Spinal cord (tissue), 10 donors: ENCODE results near the gene ELP4. TPM values are rescaled to one million over a fixed set of nuclear protein-coding genes. Genes with fewer than 3 reads are reported as not detected.

Source experiments
- DNase-seq, 6 donors: peaks; one replicate each; pipeline versions ENCODE4 v3.0.0 to v3.0.0-alpha.2; 2013 to 2015; ENCODE audit warnings: low spot score in 6 of 6, low read depth in 4 of 6
- H3K27ac ChIP-seq: one replicate; pipeline ENCODE4 v1.5.1; 2013; ENCODE audit warnings: low read depth, low read length, control low read depth
- H3K27me3 ChIP-seq: one replicate; pipeline ENCODE4 v1.6.1; 2013; ENCODE audit warnings: low read length; ENCODE audit not compliant: control insufficient read depth, insufficient read depth
- H3K36me3 ChIP-seq: one replicate; pipeline ENCODE4 v1.6.1; 2013; ENCODE audit warnings: low read length; ENCODE audit not compliant: control insufficient read depth, insufficient read depth
- H3K4me1 ChIP-seq: one replicate; pipeline ENCODE4 v1.6.1; 2013; ENCODE audit warnings: low read length; ENCODE audit not compliant: control insufficient read depth, insufficient read depth
- H3K4me3 ChIP-seq: one replicate; pipeline ENCODE4 v1.5.1; 2013; ENCODE audit warnings: low read depth, low read length, control low read depth
- H3K9me3 ChIP-seq: one replicate; pipeline ENCODE4 v1.6.1; 2013; ENCODE audit warnings: low read length; ENCODE audit not compliant: control insufficient read depth, insufficient read depth
- WGBS: methylation state at CpG from one replicate; pipeline ENCODE4 v1.1.5; 2013; ENCODE audit warnings: missing lambda C conversion rate; ENCODE audit not compliant: insufficient coverage; 5-methylcytosine and 5-hydroxymethylcytosine counted together
- long read RNA-seq, 4 donors: transcript quantifications; one replicate each; lab custom pipeline, GENCODE V29; 2026
- polyA plus RNA-seq, 2 donors: library from polyadenylated mRNA; unstranded; fragments of 120-200 nt; gene quantifications; one replicate each; pipeline ENCODE4 v1.2.1, GENCODE V29; 2013; ENCODE audit not compliant: insufficient read length in 2 of 2
- total RNA-seq, 2 donors: library from RNA; depleted of rRNA in 1 of 2; stranded (reverse); fragments of 120-200 nt in 1 of 2; fragments of >200 nt in 1 of 2; gene quantifications; one replicate each; pipeline versions ENCODE4 v1.2.3 to v1.2.4, GENCODE V29; 2013 to 2014
- donor health status: healthy.

The ELP4 gene
- 10 to 100 TPM; 35.7 to 57.7 TPM for total RNA-seq
- polyA plus RNA-seq = 10 to 100 TPM; 24.8 to 36.6 TPM
- long read RNA-seq, donor 1, full-length matches to known transcripts = 8 of 8 reads
- long read RNA-seq, donor 1, partial matches to known transcripts = 0 of 8 reads
- long read RNA-seq, donor 1, other reads (novel, unspliced or antisense) = 0 of 8 reads
- long read RNA-seq, donor 2, full-length matches to known transcripts = 9 of 9 reads
- long read RNA-seq, donor 2, partial matches to known transcripts = 0 of 9 reads
- long read RNA-seq, donor 2, other reads (novel, unspliced or antisense) = 0 of 9 reads
- long read RNA-seq, donor 3, full-length matches to known transcripts = 5 of 5 reads
- long read RNA-seq, donor 3, partial matches to known transcripts = 0 of 5 reads
- long read RNA-seq, donor 3, other reads (novel, unspliced or antisense) = 0 of 5 reads
- long read RNA-seq, donor 4, full-length matches to known transcripts = 8 of 20 reads
- long read RNA-seq, donor 4, partial matches to known transcripts = 12 of 20 reads
- long read RNA-seq, donor 4, other reads (novel, unspliced or antisense) = 0 of 20 reads

GRCh38 chr11:31509429-31510345, at the start of gene ELP4, which contains the start of gene IMMP1L:
TSS of gene ELP4 (plus strand) at chr11:31509767. CDS start at chr11:31509785, 18 bp downstream.
TSS of gene IMMP1L (minus strand) at chr11:31509622. CDS start at chr11:31463276, 46,346 bp downstream.
- 0% methylated on average over 37 of the region's 47 CpGs for WGBS
- Histone ChIP-seq H3K4me3 (peak within 1 kb of the TSS; percentile 98), H3K36me3 (no peaks in the 10 kb centered on the region), H3K27ac (peak within 1 kb of the TSS; percentile 96), H3K9me3 (no peaks in the 10 kb centered on the region), H3K27me3 (no peaks in the 10 kb centered on the region), H3K4me1 (no peaks in the 10 kb centered on the region)
- peak; percentile 97 to 100 (median 98) for DNase-seq

- 100% methylated on average over 2 of the region's 3 CpGs for whole genome bisulfite sequencing
- H3K9me3 ChIP-seq = peaks cover 9% of the 10 kb centered on the region
- no peaks in the 10 kb centered on the region for H3K36me3 ChIP-seq
- H3K4me1 ChIP-seq = no peaks in the 10 kb centered on the region
- no peak overlapping the region for H3K27ac ChIP-seq
- no peaks in the 10 kb centered on the region for H3K27me3 ChIP-seq
- no peak for DNase-seq
- no peak overlapping the region for H3K4me3 ChIP-seq
Observed at GRCh38 chr11:31464436-31464835, 45.1 kb upstream of the ELP4 start.

GRCh38 chr11:31474083-31474482, 35.5 kb upstream of the ELP4 start:
- Histone ChIP-seq H3K27me3 (no peaks in the 10 kb centered on the region), H3K4me3 (no peak overlapping the region), H3K27ac (no peak overlapping the region), H3K9me3 (peaks cover 3% of the 10 kb centered on the region), H3K4me1 (no peaks in the 10 kb centered on the region), H3K36me3 (peaks cover 2% of the 10 kb centered on the region)
- DNase-seq = no peak

- no peaks in the 10 kb centered on the region for H3K4me1 ChIP-seq
- DNase-seq = peak in 2 of 6 donors; percentile 17 to 42
- no peak overlapping the region for H3K27ac ChIP-seq
- no peak overlapping the region for H3K4me3 ChIP-seq
- H3K36me3 ChIP-seq = peaks cover 2% of the 10 kb centered on the region
- no peaks in the 10 kb centered on the region for H3K27me3 ChIP-seq
- WGBS = 63% methylated on average over 4 of the region's 6 CpGs
- H3K9me3 ChIP-seq = peaks cover 3% of the 10 kb centered on the region
Observed at GRCh38 chr11:31477528-31478222, 31.9 kb upstream of the ELP4 start.

GRCh38 chr11:31478223-31478590, 31.4 kb upstream of the ELP4 start:
- no peaks in the 10 kb centered on the region for H3K27me3 ChIP-seq
- H3K4me3 ChIP-seq = no peak overlapping the region
- WGBS = no CpG with 5 or more reads among the region's 2 CpGs
- no peak for DNase-seq
- H3K27ac ChIP-seq = no peak overlapping the region
- no peaks in the 10 kb centered on the region for H3K36me3 ChIP-seq
- H3K9me3 ChIP-seq = peaks cover 3% of the 10 kb centered on the region
- no peaks in the 10 kb centered on the region for H3K4me1 ChIP-seq

- DNase-seq = no peak
- H3K36me3 ChIP-seq = no peaks in the 10 kb centered on the region
- H3K9me3 ChIP-seq = peaks cover 3% of the 10 kb centered on the region
- WGBS = no CpG with 5 or more reads among the region's 4 CpGs
- H3K4me1 ChIP-seq = no peaks in the 10 kb centered on the region
- no peak overlapping the region for H3K4me3 ChIP-seq
- H3K27ac ChIP-seq = no peak overlapping the region
- H3K27me3 ChIP-seq = no peaks in the 10 kb centered on the region
Observed at GRCh38 chr11:31479066-31479465, 30.5 kb upstream of the ELP4 start.

- no peaks in the 10 kb centered on the region for H3K27me3 ChIP-seq
- H3K36me3 ChIP-seq = no peaks in the 10 kb centered on the region
- no peak overlapping the region for H3K4me3 ChIP-seq
- peaks cover 3% of the 10 kb centered on the region for H3K9me3 ChIP-seq
- no CpG with 5 or more reads among the region's 3 CpGs for WGBS
- DNase-seq = peak in 2 of 6 donors; percentile 43 to 49
- no peak overlapping the region for H3K27ac ChIP-seq
- no peaks in the 10 kb centered on the region for H3K4me1 ChIP-seq
Observed at GRCh38 chr11:31480930-31481329, 28.6 kb upstream of the ELP4 start.

GRCh38 chr11:31484497-31484896, 25.1 kb upstream of the ELP4 start:
- Histone ChIP-seq H3K27ac (no peak overlapping the region), H3K27me3 (no peaks in the 10 kb centered on the region), H3K36me3 (no peaks in the 10 kb centered on the region), H3K4me3 (no peak overlapping the region), H3K4me1 (no peaks in the 10 kb centered on the region), H3K9me3 (peaks cover 3% of the 10 kb centered on the region)
- peak in 1 of 6 donors; percentile 15 for DNase-seq
- WGBS = 100% methylated on average over 1 of the region's 4 CpGs

GRCh38 chr11:31487848-31488247, 21.7 kb upstream of the ELP4 start:
- H3K36me3 ChIP-seq = no peaks in the 10 kb centered on the region
- H3K4me3 ChIP-seq = no peak overlapping the region
- H3K27ac ChIP-seq = no peak overlapping the region
- no peaks in the 10 kb centered on the region for H3K4me1 ChIP-seq
- WGBS = no CpG with 5 or more reads among the region's 1 CpG
- no peaks in the 10 kb centered on the region for H3K27me3 ChIP-seq
- peak in 2 of 6 donors; percentile 52 to 61 for DNase-seq
- H3K9me3 ChIP-seq = no peaks in the 10 kb centered on the region
